SK-N-SH (cell line): ENCODE results near the gene CLPX.

Source experiments
- CHD2 ChIP-seq: fragments of 150-350 bp; IDR thresholded peaks from 2 replicates; pipeline ENCODE4 v1.6.1; 2018; ENCODE audit warnings: low read length; ENCODE audit not compliant: partially characterized antibody
- CTCF ChIP-seq: fragments of 200-600 bp; sonication (generic); IDR thresholded peaks from 2 replicates; pipeline ENCODE4 v1.6.1; 2017; ENCODE audit warnings: antibody characterized with exemption, mild to moderate bottlenecking, moderate library complexity
- FOXJ3 ChIP-seq: sonication (generic); formaldehyde crosslinking; IDR thresholded peaks from 2 replicates; pipeline ENCODE4 v1.5.1; 2020; ENCODE audit warnings: mild to moderate bottlenecking, missing genetic modification reagents
- FOXM1 ChIP-seq: IDR thresholded peaks from 2 replicates; pipeline ENCODE4 v1.4.0; 2012; ENCODE audit warnings: low read depth, mild to moderate bottlenecking
- MXI1 ChIP-seq: IDR thresholded peaks from 2 replicates; pipeline ENCODE4 v1.6.1; 2012; ENCODE audit warnings: mild to moderate bottlenecking, low read depth, low read length, improper control_type of control experiment
- PBX3 ChIP-seq: IDR thresholded peaks from 2 replicates; pipeline ENCODE4; 2012
- POLR2AphosphoS5 ChIP-seq: IDR thresholded peaks from 2 replicates; pipeline ENCODE4 v1.6.1; 2012; ENCODE audit warnings: low read depth, low read length
- REST ChIP-seq: IDR thresholded peaks from 2 replicates; pipeline ENCODE4 v1.6.1; 2012; ENCODE audit warnings: mild to moderate bottlenecking, low read depth, low read length, moderate library complexity
- RFX5 ChIP-seq: IDR thresholded peaks from 2 replicates; pipeline ENCODE4 v1.6.1; 2012; ENCODE audit warnings: mild to moderate bottlenecking, improper control_type of control experiment, low read length
- SIN3A ChIP-seq: IDR thresholded peaks from 2 replicates; pipeline ENCODE4 v1.6.1; 2012; ENCODE audit warnings: low read depth, mild to moderate bottlenecking, low read length, moderate library complexity, borderline replicate concordance
- TCF12 ChIP-seq: IDR thresholded peaks from 2 replicates; pipeline ENCODE4 v1.4.0; 2012
- TEAD4 ChIP-seq: IDR thresholded peaks from 2 replicates; pipeline ENCODE4 v1.4.0; 2012; ENCODE audit warnings: mild to moderate bottlenecking, borderline replicate concordance; ENCODE audit not compliant: insufficient read depth
- USF2 ChIP-seq: fragments of 150-350 bp; IDR thresholded peaks from 2 replicates; pipeline ENCODE4 v1.6.1; 2017; ENCODE audit warnings: antibody characterized with exemption, low read length, low read depth, borderline replicate concordance

GRCh38 chr15:65147902-65148301 lies 37.2 kb downstream of the CLPX start:
- TF ChIP-seq USF2 (no peak), CHD2 (no peak), REST (no peak), CTCF (no peak), FOXJ3 (CRISPR knock-in tag) (no peak), MXI1 (no peak), FOXM1 (no peak), SIN3A (no peak), POLR2AphosphoS5 (no peak), TCF12 (no peak), RFX5 (no peak), TEAD4 (no peak), PBX3 (no peak)
